Measurements from ENCODE around the gene ARL6IP6. TPM values are rescaled to one million over a fixed set of nuclear protein-coding genes. Genes with fewer than 3 reads are reported as not detected.
"Not testable (repeated sequence)": the region's sequence is repeated elsewhere in the genome, so short reads cannot be mapped to it uniquely, and the experiment has no call there.

ARL6IP6 gene
- total RNA-seq, 4 donors from 2014 or later = 17.5 to 28.5 (median 23.6) TPM

GRCh38 chr2:152718909-152719645 is 657 bp downstream of the ARL6IP6 start:
- WGBS, 2 donors = 3 to 4% methylated on average over 23 of the region's 23 CpGs
- no peak for TF ChIP-seq EP300 (IDR thresholded peaks at IDR 0.05)
- no peak for TF ChIP-seq POLR2A (IDR thresholded peaks at IDR 0.05)
- no peak for TF ChIP-seq CTCF (IDR thresholded peaks at IDR 0.05)
- Histone ChIP-seq H3K9me3 (no peaks in the 10 kb centered on the region), H3K27ac (peak overlapping the region; percentile 94 to 99 (median 96)), H3K36me3 (peaks cover 0 to 9% (median under 1%) of the 10 kb centered on the region in 3 donors), H3K4me1 (peaks cover 0 to 76% (median 19%) of the 10 kb centered on the region in 4 donors), H3K27me3 (no peaks in the 10 kb centered on the region), H3K4me3 (peak overlapping the region; percentile 81 to 91 (median 88))
- DNase-seq (ENCODE audit: low spot score in 2 of 2) = peak in 1 of 2 donors; percentile 5

GRCh38 chr2:152720794-152721193 is 2.4 kb downstream of the ARL6IP6 start:
- TF ChIP-seq EP300 (IDR thresholded peaks at IDR 0.05) (no peak), CTCF (IDR thresholded peaks at IDR 0.05) (no peak)
- Histone ChIP-seq H3K9me3 (no peaks in the 10 kb centered on the region), H3K4me3 (no peak overlapping the region), H3K27me3 (no peaks in the 10 kb centered on the region), H3K36me3 (peaks cover 0 to 4% (median 0%) of the 10 kb centered on the region in 3 donors), H3K27ac (no peak overlapping the region), H3K4me1 (peaks cover 0 to 60% (median 16%) of the 10 kb centered on the region in 4 donors)
- WGBS, 2 donors = 76 to 82% methylated on average over 2 of the region's 2 CpGs
- DNase-seq (ENCODE audit: low spot score in 2 of 2) = no peak

- WGBS, 2 donors = 94 to 97% methylated on average over 8 of the region's 8 CpGs
- not testable (repeated sequence) for H3K36me3 ChIP-seq; H3K27me3 ChIP-seq; H3K4me3 ChIP-seq; H3K27ac ChIP-seq; DNase-seq (ENCODE audit: low spot score in 2 of 2); H3K9me3 ChIP-seq
- H3K4me1 ChIP-seq = peaks cover 0 to 50% (median 13%) of the 10 kb centered on the region in 4 donors
These were observed 4.2 kb downstream of the ARL6IP6 start for GRCh38 chr2:152722639-152723038.

GRCh38 chr2:152723918-152724317 is 5.5 kb downstream of the ARL6IP6 start:
- H3K9me3 ChIP-seq = no peaks in the 10 kb centered on the region
- 89 to 97% methylated on average over 1 of the region's 1 CpG for WGBS, 2 donors
- no peaks in the 10 kb centered on the region for H3K27me3 ChIP-seq
- no peak overlapping the region for H3K4me3 ChIP-seq
- H3K4me1 ChIP-seq = peaks cover 0 to 50% (median 13%) of the 10 kb centered on the region in 4 donors
- no peak for TF ChIP-seq CTCF (IDR thresholded peaks at IDR 0.05)
- TF ChIP-seq POLR2A (IDR thresholded peaks at IDR 0.05) = no peak
- no peak for TF ChIP-seq EP300 (IDR thresholded peaks at IDR 0.05)
- no peak for DNase-seq (ENCODE audit: low spot score in 2 of 2)
- H3K36me3 ChIP-seq = peaks cover 0 to 4% (median 0%) of the 10 kb centered on the region in 3 donors
- H3K27ac ChIP-seq = no peak overlapping the region

- WGBS, 2 donors = 85 to 88% methylated on average over 2 of the region's 2 CpGs
- DNase-seq (ENCODE audit: low spot score in 2 of 2) = no peak
- H3K4me3 ChIP-seq = no peak overlapping the region
These were observed 11.4 kb downstream of the ARL6IP6 start for GRCh38 chr2:152729844-152730243.

GRCh38 chr2:152730591-152731333 is 12.3 kb downstream of the ARL6IP6 start:
- no peak for TF ChIP-seq EP300 (IDR thresholded peaks at IDR 0.05)
- TF ChIP-seq POLR2A (IDR thresholded peaks at IDR 0.05) = no peak
- TF ChIP-seq CTCF (IDR thresholded peaks at IDR 0.05) = no peak
- 93 to 94% methylated on average over 1 of the region's 1 CpG for WGBS, 2 donors
- H3K27me3 ChIP-seq = no peaks in the 10 kb centered on the region
- peaks cover 0 to 7% (median 3%) of the 10 kb centered on the region in 4 donors for H3K4me1 ChIP-seq
- H3K36me3 ChIP-seq = peaks cover 0 to 7% (median 0%) of the 10 kb centered on the region in 3 donors
- H3K27ac ChIP-seq = no peak overlapping the region
- DNase-seq (ENCODE audit: low spot score in 2 of 2) = peak in 1 of 2 donors; percentile 5
- no peak overlapping the region for H3K4me3 ChIP-seq
- no peaks in the 10 kb centered on the region for H3K9me3 ChIP-seq

More at GRCh38 chr2:152729844-152730243, 11.4 kb downstream of the ARL6IP6 start:
- no peak for TF ChIP-seq POLR2A (IDR thresholded peaks at IDR 0.05)
- no peaks in the 10 kb centered on the region for H3K27me3 ChIP-seq
- no peak overlapping the region for H3K27ac ChIP-seq
- H3K4me1 ChIP-seq = peaks cover 0 to 7% (median 3%) of the 10 kb centered on the region in 4 donors
- peaks cover 0 to 7% (median 0%) of the 10 kb centered on the region in 3 donors for H3K36me3 ChIP-seq
- H3K9me3 ChIP-seq = no peaks in the 10 kb centered on the region

GRCh38 chr2:152737509-152737908 is 19.1 kb downstream of the ARL6IP6 start:
- not testable (repeated sequence) for H3K4me1 ChIP-seq; H3K4me3 ChIP-seq; DNase-seq (ENCODE audit: low spot score in 2 of 2); H3K9me3 ChIP-seq; H3K27ac ChIP-seq; H3K27me3 ChIP-seq
- peaks cover 0 to 25% (median 2%) of the 10 kb centered on the region in 3 donors for H3K36me3 ChIP-seq
- whole genome bisulfite sequencing, 2 donors = 61 to 84% methylated on average over 1 of the region's 1 CpG
